ENCODE data around the gene RAB11FIP4.

- TF ChIP-seq POLR2AphosphoS5 (IDR thresholded peaks at IDR 0.05) (peak in 1 of 3 donors; percentile 16), CTCF (IDR thresholded peaks at IDR 0.05) (no peak), POLR2A (IDR thresholded peaks at IDR 0.05) (peak; percentile 36)
Observed at GRCh38 chr17:31488264-31488981, 96.9 kb downstream of the RAB11FIP4 start.

All from transverse colon (tissue), 4 donors.